IMR-90 (cell line): ENCODE data around the gene CYB5RL. TPM values are rescaled to one million over a fixed set of nuclear protein-coding genes. Genes with fewer than 3 reads are reported as not detected.

ENCODE experiments used
- ATAC-seq: fragments of 200-7000 bp; cut with Tn5 transposase; 2 replicates; pipeline ENCODE4 v1.9.1; 2020; ENCODE audit warnings: low read depth, mild to moderate bottlenecking, moderate library complexity
- BruUV-seq: library from RNA; stranded (reverse); fragments of 400-500 nt; replicated peaks from 2 replicates; lab custom pipeline; 2021; lab: Mats Ljungman, UMichigan
- CTCF ChIA-PET: fragments of 300-600 bp; formaldehyde crosslinking; extraction: SDS; loops from one replicate; lab custom pipeline; 2021; ENCODE audit warnings: antibody characterized with exemption; lab: Yijun Ruan, JAX
- POLR2A ChIA-PET: fragments of 300-600 bp; sonication (Branson Sonifier 250); formaldehyde crosslinking; loops from one replicate; lab custom pipeline; 2022; ENCODE audit warnings: antibody characterized with exemption; ENCODE audit not compliant: unreplicated experiment; lab: Charles Lee
- DNase-seq: peaks from one replicate; pipeline ENCODE4 v3.0.0; 2013
- H2AFZ ChIP-seq: replicated peaks from 2 replicates; pipeline ENCODE3; 2013; ENCODE audit warnings: low read length, mild to moderate bottlenecking; ENCODE audit not compliant: poor library complexity
- H2AK5ac ChIP-seq: 2 replicates; pipeline ENCODE4 v1.6.1; 2013; ENCODE audit warnings: low read depth, low read length, inconsistent platforms
- H2AK9ac ChIP-seq: replicated peaks from 2 replicates; pipeline ENCODE3; 2013; ENCODE audit warnings: mild to moderate bottlenecking, low read depth, low read length, moderate library complexity; ENCODE audit not compliant: poor library complexity
- H2BK120ac ChIP-seq: 2 replicates; pipeline ENCODE4 v1.6.1; 2013; ENCODE audit warnings: low read depth, low read length, inconsistent platforms
- H2BK15ac ChIP-seq: 3 replicates; pipeline ENCODE4 v1.6.1; 2013; ENCODE audit warnings: low read depth, low read length, inconsistent platforms
- H2BK20ac ChIP-seq: 2 replicates; pipeline ENCODE4 v1.6.1; 2013; ENCODE audit warnings: low read depth, mild to moderate bottlenecking, inconsistent platforms, low read length, moderate library complexity
- H2BK5ac ChIP-seq: 2 replicates; pipeline ENCODE4 v1.6.1; 2013; ENCODE audit warnings: mild to moderate bottlenecking, low read depth, low read length, inconsistent platforms; ENCODE audit not compliant: poor library complexity, severe bottlenecking
- H3K14ac ChIP-seq: replicated peaks from 2 replicates; pipeline ENCODE4 v1.6.1; 2013; ENCODE audit warnings: low read depth, low read length, inconsistent platforms
- H3K18ac ChIP-seq: 2 replicates; pipeline ENCODE4 v1.6.1; 2013; ENCODE audit warnings: low read depth, low read length, control low read depth
- H3K23ac ChIP-seq: 2 replicates; pipeline ENCODE4 v1.6.1; 2013; ENCODE audit warnings: low read depth, low read length, inconsistent platforms
- H3K27ac ChIP-seq: 2 replicates; pipeline ENCODE4 v1.5.1; 2013; ENCODE audit warnings: mild to moderate bottlenecking, control low read depth, low read length; ENCODE audit not compliant: insufficient read depth
- H3K27me3 ChIP-seq: 2 replicates; pipeline ENCODE4 v1.6.1; 2013; ENCODE audit warnings: low read length; ENCODE audit not compliant: control insufficient read depth, insufficient read depth
- H3K36me3 ChIP-seq: 2 replicates; pipeline ENCODE4 v1.6.1; 2013; ENCODE audit warnings: low read length, mixed read lengths; ENCODE audit not compliant: control insufficient read depth, insufficient read depth
- H3K4ac ChIP-seq: 2 replicates; pipeline ENCODE4 v1.6.1; 2013; ENCODE audit warnings: low read depth, low read length, inconsistent platforms
- H3K4me1 ChIP-seq: 2 replicates; pipeline ENCODE4 v1.6.1; 2013; ENCODE audit warnings: low read length, mixed read lengths; ENCODE audit not compliant: control insufficient read depth, insufficient read depth
- H3K4me2 ChIP-seq: 2 replicates; pipeline ENCODE4 v1.6.1; 2013; ENCODE audit warnings: low read depth, mild to moderate bottlenecking, control low read depth, low read length, moderate library complexity
- H3K4me3 ChIP-seq: 2 replicates; pipeline ENCODE4 v1.5.1; 2013; ENCODE audit warnings: low read depth, mild to moderate bottlenecking, control low read depth, low read length, moderate library complexity; ENCODE audit not compliant: insufficient read depth
- H3K56ac ChIP-seq: 2 replicates; pipeline ENCODE4 v1.6.1; 2013; ENCODE audit warnings: low read length, inconsistent platforms; ENCODE audit not compliant: insufficient read depth; ENCODE audit errors: extremely low read depth
- H3K79me1 ChIP-seq, 2 experiments: 2 replicates each; pipeline ENCODE4 v1.6.1; 2013; ENCODE audit warnings: low read length in 2 of 2, inconsistent platforms in 1 of 2, low read depth in 1 of 2
- H3K9ac ChIP-seq: 2 replicates; pipeline ENCODE4 v1.6.1; 2013; ENCODE audit warnings: low read depth, low read length, control low read depth
- H3K9me1 ChIP-seq: 2 replicates; pipeline ENCODE4 v1.6.1; 2013; ENCODE audit warnings: low read length, inconsistent platforms; ENCODE audit not compliant: insufficient read depth
- H3K9me3 ChIP-seq: 2 replicates; pipeline ENCODE4 v1.6.1; 2013; ENCODE audit warnings: low read length; ENCODE audit not compliant: control insufficient read depth, insufficient read depth
- H4K20me1 ChIP-seq: 2 replicates; pipeline ENCODE4 v1.6.1; 2013; ENCODE audit warnings: low read length, inconsistent platforms; ENCODE audit not compliant: insufficient read depth
- H4K5ac ChIP-seq: 2 replicates; pipeline ENCODE4 v1.6.1; 2013; ENCODE audit warnings: mild to moderate bottlenecking, low read depth, low read length, control low read depth
- H4K8ac ChIP-seq, 2 experiments: 2 replicates each; pipeline ENCODE4 v1.6.1; 2013; ENCODE audit warnings: low read depth in 2 of 2, low read length in 2 of 2, control low read depth in 1 of 2, inconsistent platforms in 1 of 2
- H4K91ac ChIP-seq: 2 replicates; pipeline ENCODE4 v1.6.1; 2013; ENCODE audit warnings: low read depth, low read length, inconsistent platforms; ENCODE audit not compliant: insufficient read depth
- RCOR1 ChIP-seq: IDR thresholded peaks from 2 replicates; pipeline ENCODE4 v1.6.1; 2012; ENCODE audit warnings: mild to moderate bottlenecking, low read length, improper control_type of control experiment; ENCODE audit not compliant: insufficient replicate concordance
- WGBS, 2 experiments: methylation state at CpG; one replicate each; pipeline versions ENCODE4 v1.1.5 to v1.1.7; 2013; ENCODE audit warnings: missing lambda C conversion rate in 2 of 2; ENCODE audit not compliant: insufficient read length in 1 of 2; ENCODE audit errors: extremely low coverage in 2 of 2; 5-methylcytosine and 5-hydroxymethylcytosine counted together
- dilution Hi-C: fragments of 300-500 bp; cut with HindIII; formaldehyde crosslinking; loops from one replicate; pipeline ENCODE4 v1.14.3; 2018; ENCODE audit warnings: low sequenced_read_pairs; ENCODE audit not compliant: unreplicated experiment
- in situ Hi-C: fragments of 300-500 bp; cut with MboI; formaldehyde crosslinking; loops from 3 replicates; pipeline ENCODE4 v1.14.3; 2019; ENCODE audit warnings: low sequenced_read_pairs, inconsistent platforms, mixed read lengths
- intact Hi-C: fragments of 100-400 bp; cut with micrococcal nuclease; formaldehyde crosslinking; loops from 2 replicates; pipeline ENCODE4 v1.10.0; 2022
- polyA plus RNA-seq, 3 experiments: library from polyadenylated mRNA; depleted of rRNA; stranded (reverse); fragments of >200 nt; gene quantifications; 2 replicates each; pipeline ENCODE4 v1.2.3, GENCODE V29; 2012; ENCODE audit warnings: low replicate concordance in 1 of 3
- total RNA-seq: library from RNA; depleted of rRNA; stranded (reverse); fragments of >200 nt; gene quantifications from 2 replicates; pipeline ENCODE4 v1.2.3, GENCODE V29; 2012

Gene CYB5RL
- total and polyA plus RNA-seq, 2 of the 4 experiments (the other 2 are of a cell fraction) = 3.8 to 4.3 TPM

DNA sequence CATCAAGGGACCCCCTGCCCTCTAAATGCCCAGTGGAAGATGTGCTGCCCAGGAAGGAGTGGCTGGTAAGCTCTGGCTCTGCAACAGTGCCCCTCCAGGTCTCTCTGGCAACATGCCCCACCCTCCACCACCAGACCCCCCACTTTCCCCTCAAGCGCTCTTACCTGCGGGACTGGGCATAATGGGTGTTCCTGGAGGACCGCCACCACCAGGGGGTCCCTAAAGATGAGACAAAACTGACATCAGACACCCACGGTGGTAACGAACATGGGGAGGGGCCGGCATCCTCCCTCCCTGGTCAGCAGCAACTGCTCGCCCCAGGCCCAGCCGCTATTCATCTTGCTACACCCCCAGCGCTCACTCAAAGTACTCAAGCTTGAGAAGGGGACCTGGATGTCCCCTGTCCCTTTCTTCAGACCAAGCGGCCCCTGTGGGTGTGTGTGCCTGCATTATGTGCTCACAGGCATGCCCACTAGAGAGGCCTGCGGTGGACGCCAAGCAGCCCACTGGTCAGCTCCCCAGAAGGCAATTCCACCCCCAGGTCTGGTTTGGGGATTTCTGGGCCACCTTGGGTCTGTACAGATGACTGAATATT, 41.0 kb upstream of the CYB5RL start:
- WGBS, 2 experiments = 83% methylated on average over 1 of the region's 12 CpGs; no CpG with 5 or more reads in 1 of the 2 experiments
- no peak overlapping the region for H3K4me3 ChIP-seq
- ChIA-PET POLR2A (no interaction called here), CTCF (no interaction called here)
- no peak overlapping the region for H3K4ac ChIP-seq
- H3K56ac ChIP-seq = no peak overlapping the region
- no peak overlapping the region for H3K23ac ChIP-seq
- no peaks in the 10 kb centered on the region for H3K9me3 ChIP-seq
- H2AK9ac ChIP-seq = no peak overlapping the region
- H2AK5ac ChIP-seq = no peak overlapping the region
- H3K79me1 ChIP-seq = peaks cover 4% of the 10 kb centered on the region in 2 experiments; a peak in 2 of 4 replicates
- H3K27me3 ChIP-seq = no peaks in the 10 kb centered on the region
- no peak overlapping the region for H4K91ac ChIP-seq
- H3K4me1 ChIP-seq = no peaks in the 10 kb centered on the region
- no peak overlapping the region for H2BK15ac ChIP-seq
- no peak for TF ChIP-seq RCOR1
- no peak overlapping the region for H4K8ac ChIP-seq
- in situ Hi-C loops = no loop called here
- no peak overlapping the region for H2BK20ac ChIP-seq
- no peak overlapping the region for H3K14ac ChIP-seq
- DNase-seq = no peak
- H3K4me2 ChIP-seq = no peak overlapping the region
- H4K5ac ChIP-seq = no peak overlapping the region
- H3K27ac ChIP-seq = no peak overlapping the region
- no peak overlapping the region for H3K9ac ChIP-seq
- H4K20me1 ChIP-seq = no peaks in the 10 kb centered on the region
- dilution Hi-C loops = no loop called here
- no peak overlapping the region for H3K18ac ChIP-seq
- H3K36me3 ChIP-seq = peaks cover 73% of the 10 kb centered on the region
- ATAC-seq = no peak
- H3K9me1 ChIP-seq = peaks cover 11% of the 10 kb centered on the region; the same call in 1 of the 2 replicates
- no peak overlapping the region for H2AFZ ChIP-seq
- intact Hi-C loops = no loop called here
- BruUV-seq = no TSS peak
- no peak overlapping the region for H2BK120ac ChIP-seq
- H2BK5ac ChIP-seq = no peak overlapping the region
